ENCODE results near the gene TBC1D5. TPM values are rescaled to one million over a fixed set of nuclear protein-coding genes. Genes with fewer than 3 reads are reported as not detected.

The TBC1D5 gene
- total RNA-seq, 1 donor from 2014 or later, result 74.6 TPM

GRCh38 chr3:17589888-17590287 is 152.5 kb downstream of the TBC1D5 start:
- H3K4me1 ChIP-seq, result no peaks in the 10 kb centered on the region
- ATAC-seq (no peak), DNase-seq (no peak)
- no peak overlapping the region for H3K4me3 ChIP-seq
- TF ChIP-seq CTCF (IDR thresholded peaks at IDR 0.05), result no peak
- peaks cover 10% of the 10 kb centered on the region for H3K9me3 ChIP-seq
- H3K36me3 ChIP-seq, result no peaks in the 10 kb centered on the region
- no peak overlapping the region for H3K27ac ChIP-seq
- intact Hi-C loops (cut with DNase I), result no loop called here
- no peaks in the 10 kb centered on the region for H3K27me3 ChIP-seq

- H3K9me3 ChIP-seq, result peaks cover 10% of the 10 kb centered on the region
- DNase-seq (no peak), ATAC-seq (no peak)
- no peak overlapping the region for H3K27ac ChIP-seq
- H3K4me1 ChIP-seq, result no peaks in the 10 kb centered on the region
- no peak for TF ChIP-seq CTCF (IDR thresholded peaks at IDR 0.05)
- no peak overlapping the region for H3K4me3 ChIP-seq
- no peaks in the 10 kb centered on the region for H3K27me3 ChIP-seq
- H3K36me3 ChIP-seq, result no peaks in the 10 kb centered on the region
- intact Hi-C loops (cut with DNase I), result no loop called here
These were observed 154.0 kb downstream of the TBC1D5 start for GRCh38 chr3:17588422-17588821.

- H3K4me1 ChIP-seq, result no peaks in the 10 kb centered on the region
- ATAC-seq, result no peak
- intact Hi-C loops (cut with DNase I), result no loop called here
- no peak for TF ChIP-seq CTCF (IDR thresholded peaks at IDR 0.05)
- no peak overlapping the region for H3K4me3 ChIP-seq
- no peaks in the 10 kb centered on the region for H3K27me3 ChIP-seq
- H3K9me3 ChIP-seq, result peaks cover 8% of the 10 kb centered on the region
- DNase-seq, result no peak
- no peaks in the 10 kb centered on the region for H3K36me3 ChIP-seq
- no peak overlapping the region for H3K27ac ChIP-seq
These were observed 156.8 kb downstream of the TBC1D5 start for GRCh38 chr3:17585394-17586325.

- no peaks in the 10 kb centered on the region for H3K36me3 ChIP-seq
- no peak for TF ChIP-seq CTCF (IDR thresholded peaks at IDR 0.05)
- no peak overlapping the region for H3K4me3 ChIP-seq
- no peaks in the 10 kb centered on the region for H3K9me3 ChIP-seq
- DNase-seq (no peak), ATAC-seq (no peak)
- intact Hi-C loops (cut with DNase I), result no loop called here
- H3K27me3 ChIP-seq, result no peaks in the 10 kb centered on the region
- H3K4me1 ChIP-seq, result no peaks in the 10 kb centered on the region
- no peak overlapping the region for H3K27ac ChIP-seq
These were observed 158.4 kb downstream of the TBC1D5 start for GRCh38 chr3:17584066-17584465.

GRCh38 chr3:17583530-17583929 is 158.9 kb downstream of the TBC1D5 start:
- ATAC-seq, result no peak
- TF ChIP-seq CTCF (IDR thresholded peaks at IDR 0.05), result no peak
- H3K4me3 ChIP-seq, result no peak overlapping the region

More at GRCh38 chr3:17583530-17583929, 158.9 kb downstream of the TBC1D5 start:
- intact Hi-C loops (cut with DNase I), result no loop called here
- Histone ChIP-seq H3K4me1 (no peaks in the 10 kb centered on the region), H3K9me3 (no peaks in the 10 kb centered on the region), H3K36me3 (no peaks in the 10 kb centered on the region), H3K27me3 (no peaks in the 10 kb centered on the region), H3K27ac (no peak overlapping the region)
- DNase-seq, result no peak
